Mesenchymal stem cell (in vitro differentiated cells and primary cell): Measurements from ENCODE around the gene PER3.

Source experiments
- DNase-seq: peaks from one replicate; pipeline ENCODE4 v3.0.0-alpha.2; 2013
- H2AFZ ChIP-seq: one replicate; pipeline ENCODE4 v1.6.1; 2013; ENCODE audit warnings: low read depth, mild to moderate bottlenecking, control low read depth, inconsistent platforms, low read length, moderate library complexity
- H2AK5ac ChIP-seq: 2 replicates; pipeline ENCODE4 v1.6.1; 2013; ENCODE audit warnings: low read length, moderate library complexity, mild to moderate bottlenecking, inconsistent platforms; ENCODE audit not compliant: severe bottlenecking
- H2BK120ac ChIP-seq: one replicate; pipeline ENCODE4 v1.6.1; 2013; ENCODE audit warnings: low read depth, mild to moderate bottlenecking, inconsistent platforms, low read length, moderate library complexity
- H2BK12ac ChIP-seq, 2 experiments: one replicate each; pipeline ENCODE4 v1.6.1; 2013; ENCODE audit warnings: inconsistent platforms in 2 of 2, low read length in 2 of 2, mild to moderate bottlenecking in 2 of 2, moderate library complexity in 2 of 2, control low read depth in 1 of 2
- H2BK15ac ChIP-seq: one replicate; pipeline ENCODE4 v1.6.1; 2013; ENCODE audit warnings: mild to moderate bottlenecking, low read depth, inconsistent platforms; ENCODE audit not compliant: poor library complexity, severe bottlenecking
- H2BK5ac ChIP-seq: 2 replicates; pipeline ENCODE4 v1.6.1; 2013; ENCODE audit warnings: low read depth, mild to moderate bottlenecking, low read length, control low read depth, inconsistent platforms; ENCODE audit not compliant: poor library complexity, severe bottlenecking
- H3K14ac ChIP-seq, 2 experiments: one replicate each; pipeline ENCODE4 v1.6.1; 2013; ENCODE audit warnings: inconsistent platforms in 2 of 2, low read length in 2 of 2, control low read depth in 1 of 2, mild to moderate bottlenecking in 1 of 2, moderate library complexity in 1 of 2
- H3K18ac ChIP-seq, 2 experiments: one replicate each; pipeline ENCODE4 v1.6.1; 2013; ENCODE audit warnings: inconsistent platforms in 2 of 2, low read length in 2 of 2, control low read depth in 1 of 2, low read depth in 1 of 2, mild to moderate bottlenecking in 1 of 2
- H3K23ac ChIP-seq, 2 experiments: one replicate each; pipeline ENCODE4 v1.6.1; 2013; ENCODE audit warnings: inconsistent platforms in 2 of 2, low read length in 2 of 2, mild to moderate bottlenecking in 2 of 2, moderate library complexity in 2 of 2, control low read depth in 1 of 2
- H3K27ac ChIP-seq: 2 replicates; pipeline ENCODE4 v1.5.1; 2013; ENCODE audit warnings: mild to moderate bottlenecking, moderate library complexity, low read length, control low read depth, inconsistent platforms; ENCODE audit not compliant: poor library complexity, severe bottlenecking
- H3K27me3 ChIP-seq, 2 experiments: 2 replicates each; pipeline versions ENCODE4 v1.6.1 to v1.7.0; 2013; ENCODE audit warnings: low read length in 2 of 2, mild to moderate bottlenecking in 2 of 2, moderate library complexity in 2 of 2, control low read depth in 1 of 2, inconsistent platforms in 1 of 2; ENCODE audit not compliant: control insufficient read depth in 1 of 2, insufficient read depth in 1 of 2
- H3K36me3 ChIP-seq, 2 experiments: 2 replicates each; pipeline versions ENCODE4 v1.6.1 to v1.7.0; 2013; ENCODE audit warnings: low read length in 2 of 2, control low read depth in 1 of 2, inconsistent platforms in 1 of 2, low read depth in 1 of 2, mild to moderate bottlenecking in 1 of 2; ENCODE audit not compliant: insufficient read depth in 2 of 2, control insufficient read depth in 1 of 2
- H3K4ac ChIP-seq, 2 experiments: one replicate each; pipeline ENCODE4 v1.6.1; 2013; ENCODE audit warnings: inconsistent platforms in 2 of 2, low read length in 2 of 2, mild to moderate bottlenecking in 2 of 2, moderate library complexity in 2 of 2, control low read depth in 1 of 2, low read depth in 1 of 2
- H3K4me1 ChIP-seq: 2 replicates; pipeline ENCODE4 v1.6.1; 2013; ENCODE audit warnings: low read depth, low read length, control low read depth; ENCODE audit not compliant: control insufficient read depth, insufficient read depth
- H3K4me2 ChIP-seq: 2 replicates; pipeline ENCODE4 v1.6.1; 2013; ENCODE audit warnings: low read length, mild to moderate bottlenecking, inconsistent platforms; ENCODE audit not compliant: poor library complexity, severe bottlenecking
- H3K4me3 ChIP-seq, 2 experiments: 2 replicates each; pipeline versions ENCODE4 v1.5.1 to v1.7.0; 2013; ENCODE audit warnings: low read length in 2 of 2, mild to moderate bottlenecking in 2 of 2, control low read depth in 1 of 2, low read depth in 1 of 2; ENCODE audit not compliant: insufficient read depth in 1 of 2
- H3K79me1 ChIP-seq: replicated peaks from 2 replicates; pipeline ENCODE4 v1.6.1; 2013; ENCODE audit warnings: mild to moderate bottlenecking, control low read depth, low read length, inconsistent platforms; ENCODE audit not compliant: poor library complexity, severe bottlenecking
- H3K9ac ChIP-seq: 2 replicates; pipeline ENCODE4 v1.7.0; 2013; ENCODE audit warnings: mild to moderate bottlenecking, low read length, moderate library complexity
- H3K9me3 ChIP-seq: 2 replicates; pipeline ENCODE4 v1.7.0; 2013; ENCODE audit warnings: mild to moderate bottlenecking, low read length; ENCODE audit not compliant: control insufficient read depth
- H4K8ac ChIP-seq: one replicate; pipeline ENCODE4 v1.6.1; 2013; ENCODE audit warnings: inconsistent platforms, mild to moderate bottlenecking, low read length, moderate library complexity
- H4K91ac ChIP-seq: one replicate; pipeline ENCODE4 v1.6.1; 2013; ENCODE audit warnings: mild to moderate bottlenecking, low read length, inconsistent platforms
- WGBS: methylation state at CpG from one replicate; pipeline ENCODE4 v1.1.7; 2013; ENCODE audit warnings: mixed read lengths; 5-methylcytosine and 5-hydroxymethylcytosine counted together

PER3 gene

DNA sequence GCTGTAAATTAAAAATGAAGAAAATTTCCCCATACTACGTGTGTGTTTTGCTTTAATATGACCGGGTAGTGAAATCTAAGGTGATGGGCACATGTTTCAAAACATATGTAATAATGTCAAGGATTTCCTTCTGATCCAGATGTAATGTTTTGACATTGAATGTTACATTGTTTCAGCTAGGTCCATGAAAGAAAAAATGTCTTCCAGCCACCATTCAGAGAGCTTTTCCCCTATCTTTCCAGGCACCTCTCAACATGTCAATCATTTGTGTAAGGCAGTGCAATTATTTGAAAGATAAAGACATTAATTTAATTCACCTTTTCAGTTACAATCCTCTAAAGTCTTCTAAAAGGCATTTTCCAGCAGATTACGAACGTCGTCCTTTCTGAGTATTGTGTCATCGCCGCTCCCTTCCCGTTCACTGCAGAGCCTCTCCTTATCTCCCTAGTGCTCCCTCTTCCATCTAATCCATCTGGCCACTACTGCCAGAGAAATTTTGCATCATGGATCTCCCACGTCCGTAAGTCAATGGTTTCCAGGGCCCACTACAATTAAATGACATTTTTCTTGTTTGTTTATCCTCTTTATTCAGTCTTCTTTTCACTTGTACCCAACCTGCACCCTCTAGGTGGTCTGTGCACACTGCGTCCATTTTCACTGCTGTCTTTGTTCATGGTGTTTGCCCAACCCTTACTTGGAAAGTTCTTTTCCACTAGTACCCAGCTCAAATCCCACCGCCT lies 14.2 kb upstream of the PER3 start:
- Histone ChIP-seq H4K8ac (no peak overlapping the region), H3K9ac (no peak overlapping the region), H2BK12ac (no peak overlapping the region), H2BK15ac (no peak overlapping the region), H2AK5ac (no peak overlapping the region), H3K27ac (no peak overlapping the region), H3K9me3 (no peaks in the 10 kb centered on the region), H3K4me2 (no peak overlapping the region), H3K14ac (no peak overlapping the region), H3K27me3 (no peaks in the 10 kb centered on the region), H3K79me1 (no peaks in the 10 kb centered on the region), H3K4me3 (no peak overlapping the region), H3K23ac (no peak overlapping the region), H3K36me3 (peaks cover 0 to 20% of the 10 kb centered on the region in 2 experiments), H2BK5ac (no peak overlapping the region), H4K91ac (no peak overlapping the region), H2BK120ac (no peak overlapping the region), H3K18ac (no peak overlapping the region), H3K4me1 (peaks cover 3% of the 10 kb centered on the region), H3K4ac (no peak overlapping the region), H2AFZ (no peak overlapping the region)
- 93% methylated on average over 11 of the region's 12 CpGs for whole genome bisulfite sequencing
- DNase-seq = no peak

GRCh38 chr1:7770669-7770996 lies 13.5 kb upstream of the PER3 start:
- Histone ChIP-seq H3K23ac (peak overlapping the region in 1 of 2 experiments; percentile 86), H2BK120ac (no peak overlapping the region), H3K4ac (peak overlapping the region; percentile 57 to 99), H4K91ac (peak overlapping the region; percentile 84), H3K4me1 (peaks cover 3% of the 10 kb centered on the region), H3K4me2 (peak overlapping the region; percentile 94), H3K27ac (no peak overlapping the region), H2BK12ac (no peak overlapping the region), H3K79me1 (peaks cover 1% of the 10 kb centered on the region), H3K9me3 (no peaks in the 10 kb centered on the region), H2BK5ac (no peak overlapping the region), H3K27me3 (no peaks in the 10 kb centered on the region), H4K8ac (peak overlapping the region; percentile 100), H3K14ac (peak overlapping the region in 1 of 2 experiments; percentile 99), H2BK15ac (no peak overlapping the region), H3K36me3 (peaks cover 0 to 24% of the 10 kb centered on the region in 2 experiments), H3K9ac (peak overlapping the region; percentile 96), H3K18ac (peak overlapping the region; percentile 88 to 99), H2AK5ac (no peak overlapping the region), H2AFZ (peak overlapping the region; percentile 100), H3K4me3 (peak overlapping the region; percentile 87 to 96)
- no peak for DNase-seq
- WGBS = 52% methylated on average over 6 of the region's 6 CpGs

DNA sequence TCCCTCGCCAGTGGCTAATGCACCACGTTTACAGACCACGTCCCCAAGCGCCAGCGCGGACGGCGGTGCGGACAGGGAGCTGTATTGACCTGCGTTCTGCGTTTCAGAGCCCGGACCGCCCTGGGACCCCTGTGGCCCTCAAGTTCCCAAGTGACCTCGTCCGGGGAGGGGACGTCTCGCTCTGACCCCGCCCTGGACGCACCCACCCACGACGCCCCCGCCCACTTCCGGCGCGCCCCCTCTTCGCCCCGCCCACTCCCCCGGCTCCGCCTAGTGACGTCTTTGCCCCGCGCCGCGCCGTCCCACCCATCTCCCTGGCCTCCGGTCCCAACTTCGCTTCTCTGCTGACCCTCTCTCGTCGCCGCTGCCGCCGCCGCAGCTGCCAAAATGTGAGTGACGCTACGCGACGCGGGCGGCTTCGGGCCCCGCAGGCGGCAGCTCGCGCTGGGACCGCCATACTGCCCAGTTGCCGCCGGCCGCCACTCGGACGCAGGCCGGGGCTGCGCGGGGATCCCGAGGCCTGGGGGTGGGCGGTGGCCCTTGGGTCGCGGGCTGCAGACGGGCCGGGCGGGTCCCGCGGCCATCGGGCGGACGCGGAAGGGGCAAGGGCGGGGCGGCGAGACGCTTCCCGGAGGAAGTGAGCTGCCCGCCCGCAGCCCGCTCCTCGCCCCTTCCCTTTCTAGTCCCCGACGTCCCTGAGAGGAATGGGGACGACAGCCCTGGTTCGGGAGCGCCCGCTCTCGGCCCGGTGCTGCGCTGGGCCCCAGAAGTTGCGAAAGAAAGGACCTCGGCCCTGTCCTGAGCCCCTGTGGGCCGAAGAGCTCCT lies 12.9 kb upstream of the PER3 start, which contains the start of gene VAMP3:
TSS of gene VAMP3 (plus strand) at position 300 of the 826 bp plus-strand sequence. CDS start at position 388, 88 bp downstream.
- Histone ChIP-seq H2AFZ (peak within 1 kb of the TSS; percentile 100), H3K4me2 (peak within 1 kb of the TSS; percentile 94), H2AK5ac (no peak within 1 kb of the TSS), H3K4ac (peak within 1 kb of the TSS; percentile 57 to 99), H3K4me3 (peak within 1 kb of the TSS; percentile 87 to 96), H2BK15ac (peak within 1 kb of the TSS; percentile 74), H3K27me3 (no peaks in the 10 kb centered on the region), H2BK12ac (no peak within 1 kb of the TSS), H3K9ac (peak within 1 kb of the TSS; percentile 96), H4K8ac (peak within 1 kb of the TSS; percentile 100), H3K79me1 (peaks cover 1% of the 10 kb centered on the region), H3K9me3 (no peaks in the 10 kb centered on the region), H2BK5ac (no peak within 1 kb of the TSS), H3K23ac (peak within 1 kb of the TSS in 1 of 2 experiments; percentile 86), H4K91ac (peak within 1 kb of the TSS; percentile 84), H3K14ac (peak within 1 kb of the TSS in 1 of 2 experiments; percentile 99), H3K4me1 (peaks cover 3% of the 10 kb centered on the region), H3K27ac (peak within 1 kb of the TSS; percentile 1), H3K36me3 (peaks cover 0 to 30% of the 10 kb centered on the region in 2 experiments), H3K18ac (peak within 1 kb of the TSS; percentile 95 to 99), H2BK120ac (no peak within 1 kb of the TSS)
- DNase-seq = peak; percentile 84
- under 1% methylated on average over 72 of the region's 97 CpGs for WGBS

DNA sequence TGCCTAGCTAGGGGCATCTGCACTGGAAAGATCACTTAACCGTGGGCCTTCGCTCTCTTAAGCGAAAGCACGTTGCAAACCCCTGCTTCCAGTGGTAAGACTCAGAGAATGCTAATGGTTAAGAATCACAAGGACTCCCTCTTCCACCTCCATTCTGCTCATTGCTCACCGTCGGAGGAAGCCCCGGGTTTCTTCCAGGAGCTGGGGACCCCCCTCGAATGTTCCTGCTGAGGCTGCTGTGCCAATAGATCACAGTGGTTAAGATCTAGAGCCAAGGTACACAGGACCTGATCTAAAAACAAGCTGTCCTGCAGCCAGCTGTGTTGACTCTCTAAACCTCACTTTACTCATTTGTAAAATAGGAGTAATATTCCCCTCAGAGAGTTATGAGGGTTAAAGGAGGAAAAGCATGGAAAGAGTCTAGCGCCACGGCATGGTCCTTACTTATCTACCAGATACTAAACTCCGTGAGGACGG lies 12.2 kb upstream of the PER3 start:
- peak overlapping the region in 1 of 2 experiments; percentile 16 for H3K18ac ChIP-seq
- H2AFZ ChIP-seq = no peak overlapping the region
- H3K4me2 ChIP-seq = peak overlapping the region; percentile 74
- H2BK120ac ChIP-seq = no peak overlapping the region
- peak overlapping the region; percentile 94 for H4K8ac ChIP-seq
- H2BK5ac ChIP-seq = no peak overlapping the region
- peak overlapping the region; percentile 96 for H3K9ac ChIP-seq
- no peaks in the 10 kb centered on the region for H3K9me3 ChIP-seq
- no peak overlapping the region for H2BK15ac ChIP-seq
- H2BK12ac ChIP-seq = no peak overlapping the region
- DNase-seq = peak; percentile 51
- H3K27me3 ChIP-seq = no peaks in the 10 kb centered on the region
- peaks cover 1% of the 10 kb centered on the region for H3K79me1 ChIP-seq
- H2AK5ac ChIP-seq = no peak overlapping the region
- WGBS = 23% methylated on average over 9 of the region's 12 CpGs
- H4K91ac ChIP-seq = no peak overlapping the region
- H3K14ac ChIP-seq = no peak overlapping the region
- H3K4me3 ChIP-seq = peak overlapping the region; percentile 87 to 96
- H3K27ac ChIP-seq = peak overlapping the region; percentile 1
- peak overlapping the region; percentile 57 to 89 for H3K4ac ChIP-seq
- peaks cover 1 to 35% of the 10 kb centered on the region in 2 experiments for H3K36me3 ChIP-seq
- peak overlapping the region in 1 of 2 experiments; percentile 14 for H3K23ac ChIP-seq
- peaks cover 3% of the 10 kb centered on the region for H3K4me1 ChIP-seq
